Breast epithelium (tissue), 3 donors: Measurements from ENCODE around the gene EAF1.

Experiments
- POLR2A ChIP-seq: fragments of 450-650 bp; IDR thresholded peaks from one replicate; pipeline ENCODE4 v1.6.1; 2016; ENCODE audit warnings: antibody characterized with exemption, mild to moderate bottlenecking, moderate library complexity
- POLR2AphosphoS5 ChIP-seq, 3 donors: sonication (generic); formaldehyde crosslinking; IDR thresholded peaks; one replicate each; pipeline ENCODE4 v1.6.1; 2017; ENCODE audit warnings: antibody characterized with exemption in 3 of 3
- TF ChIP-seq, protein P1 (sequence below), 3 donors: fragments of 450-650 bp; IDR thresholded peaks; one replicate each; pipeline ENCODE4 v1.5.1; 2016 to 2017; ENCODE audit warnings: antibody characterized with exemption in 3 of 3, mild to moderate bottlenecking in 3 of 3, moderate library complexity in 3 of 3

- TF ChIP-seq, protein P1, sequence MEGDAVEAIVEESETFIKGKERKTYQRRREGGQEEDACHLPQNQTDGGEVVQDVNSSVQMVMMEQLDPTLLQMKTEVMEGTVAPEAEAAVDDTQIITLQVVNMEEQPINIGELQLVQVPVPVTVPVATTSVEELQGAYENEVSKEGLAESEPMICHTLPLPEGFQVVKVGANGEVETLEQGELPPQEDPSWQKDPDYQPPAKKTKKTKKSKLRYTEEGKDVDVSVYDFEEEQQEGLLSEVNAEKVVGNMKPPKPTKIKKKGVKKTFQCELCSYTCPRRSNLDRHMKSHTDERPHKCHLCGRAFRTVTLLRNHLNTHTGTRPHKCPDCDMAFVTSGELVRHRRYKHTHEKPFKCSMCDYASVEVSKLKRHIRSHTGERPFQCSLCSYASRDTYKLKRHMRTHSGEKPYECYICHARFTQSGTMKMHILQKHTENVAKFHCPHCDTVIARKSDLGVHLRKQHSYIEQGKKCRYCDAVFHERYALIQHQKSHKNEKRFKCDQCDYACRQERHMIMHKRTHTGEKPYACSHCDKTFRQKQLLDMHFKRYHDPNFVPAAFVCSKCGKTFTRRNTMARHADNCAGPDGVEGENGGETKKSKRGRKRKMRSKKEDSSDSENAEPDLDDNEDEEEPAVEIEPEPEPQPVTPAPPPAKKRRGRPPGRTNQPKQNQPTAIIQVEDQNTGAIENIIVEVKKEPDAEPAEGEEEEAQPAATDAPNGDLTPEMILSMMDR (IDR thresholded peaks at IDR 0.05): no peak
- TF ChIP-seq POLR2A: no peak
- no peak for TF ChIP-seq POLR2AphosphoS5 (IDR thresholded peaks at IDR 0.05)
These were observed 58.6 kb downstream of the EAF1 start for GRCh38 chr3:15486020-15486419.
